CD4-positive, alpha-beta T cell (primary cell): ENCODE measurements around the gene LINC00237. TPM values are rescaled to one million over a fixed set of nuclear protein-coding genes. Genes with fewer than 3 reads are reported as not detected.

ENCODE experiments used
- ATAC-seq: fragments of 200-7000 bp; cut with Tn5 transposase; one replicate; pipeline ENCODE4 v1.10.0; 2022; ENCODE audit warnings: mild to moderate bottlenecking; ENCODE audit not compliant: poor library complexity
- CTCF ChIA-PET: fragments of 350-600 bp; sonication (Branson Sonifier 250); formaldehyde crosslinking; loops from one replicate; lab custom pipeline; 2021; ENCODE audit warnings: antibody characterized with exemption, inconsistent platforms; lab: Charles Lee
- POLR2A ChIA-PET: fragments of 350-600 bp; sonication (Branson Sonifier 250); formaldehyde crosslinking; loops from one replicate; lab custom pipeline; 2021; ENCODE audit warnings: antibody characterized with exemption, inconsistent platforms; lab: Charles Lee
- DNase-seq, 14 experiments: peaks; one replicate each; pipeline ENCODE4 v3.0.0-alpha.2; 2013 to 2020; ENCODE audit warnings: mixed read lengths in 2 of 14
- H3K27ac ChIP-seq, 2 donors: one replicate each; pipeline versions ENCODE4 v1.5.1 to v1.7.0; 2013; ENCODE audit warnings: low read length in 2 of 2, low read depth in 1 of 2, mild to moderate bottlenecking in 1 of 2
- H3K27me3 ChIP-seq, 2 experiments: 1 replicate in 1 of 2; 2 replicates in 1 of 2; pipeline versions ENCODE4 v1.6.1 to v1.7.0; 2013; ENCODE audit warnings: low read length in 2 of 2, control low read depth in 1 of 2, mild to moderate bottlenecking in 1 of 2, moderate library complexity in 1 of 2; ENCODE audit not compliant: insufficient read depth in 2 of 2, control insufficient read depth in 1 of 2
- H3K36me3 ChIP-seq: one replicate; pipeline ENCODE4 v1.6.1; 2013; ENCODE audit warnings: low read length, control low read depth; ENCODE audit not compliant: insufficient read depth
- H3K4me1 ChIP-seq: one replicate; pipeline ENCODE4 v1.6.1; 2013; ENCODE audit warnings: low read length, control low read depth; ENCODE audit not compliant: insufficient read depth
- H3K4me3 ChIP-seq: one replicate; pipeline ENCODE4 v1.5.1; 2013; ENCODE audit warnings: mild to moderate bottlenecking, low read length, moderate library complexity
- H3K9me3 ChIP-seq, 2 experiments: 1 replicate in 1 of 2; 2 replicates in 1 of 2; pipeline versions ENCODE4 v1.6.1 to v1.7.0; 2013; ENCODE audit warnings: low read length in 2 of 2, mild to moderate bottlenecking in 2 of 2, control low read depth in 1 of 2, moderate library complexity in 1 of 2; ENCODE audit not compliant: control insufficient read depth in 1 of 2, insufficient read depth in 1 of 2
- H3K27ac Mint-ChIP-seq: one replicate; pipeline ENCODE4 v1.8.0; 2020; ENCODE audit warnings: mixed read lengths
- H3K27me3 Mint-ChIP-seq: one replicate; pipeline ENCODE4 v1.8.0; 2021; ENCODE audit warnings: mixed read lengths
- H3K36me3 Mint-ChIP-seq: one replicate; pipeline ENCODE4 v1.8.0; 2021; ENCODE audit warnings: low read depth, mixed read lengths
- H3K4me1 Mint-ChIP-seq: one replicate; pipeline ENCODE4 v1.8.0; 2021; ENCODE audit warnings: low read depth, mixed read lengths
- H3K4me3 Mint-ChIP-seq: one replicate; pipeline ENCODE4 v1.8.0; 2020; ENCODE audit warnings: mild to moderate bottlenecking, mixed read lengths
- H3K9me3 Mint-ChIP-seq: one replicate; pipeline ENCODE4 v1.8.0; 2020; ENCODE audit warnings: mixed read lengths
- CTCF ChIP-seq: fragments of 200-600 bp; IDR thresholded peaks from one replicate; pipeline ENCODE4 v1.8.0; 2022; ENCODE audit warnings: antibody characterized with exemption, mild to moderate bottlenecking
- intact Hi-C, 2 experiments: fragments of 100-400 bp; cut with DNase I in 1 of 2; cut with micrococcal nuclease in 1 of 2; formaldehyde crosslinking; loops; one replicate each; pipeline versions ENCODE4 v1.15.1 to v1.9.0; 2023 to 2025; cut with DNase I, micrococcal nuclease
- total RNA-seq, 174 experiments: library from RNA in 2 of 174; stranded (reverse) in 2 of 174; gene quantifications; one replicate each; pipeline ENCODE4 v1.2.3 and lab custom pipeline; 2021 to 2026

LINC00237 gene
- total RNA-seq, 2 experiments from 2014 or later = not detected

GRCh38 chr20:21111416-21111815 lies 5.3 kb upstream of the LINC00237 start:
- H3K4me3 Mint-ChIP-seq = no peak overlapping the region

GRCh38 chr20:21110811-21111210 lies 4.7 kb upstream of the LINC00237 start:
- ChIA-PET CTCF (no interaction called here), POLR2A (interaction anchor here (0.6 kb wide), 1 partner anchor 575 kb away, joined by 4 read pairs; no protein-coding TSS in a partner anchor)
- Histone ChIP-seq H3K9me3 (peaks cover 0 to 8% of the 10 kb centered on the region in 2 experiments), H3K36me3 (no peaks in the 10 kb centered on the region), H3K4me1 (peaks cover 7% of the 10 kb centered on the region), H3K27ac (no peak overlapping the region), H3K4me3 (no peak overlapping the region), H3K27me3 (peaks cover 27 to 44% of the 10 kb centered on the region in 2 experiments)
- no peak for TF ChIP-seq CTCF
- H3K4me3 Mint-ChIP-seq = no peak overlapping the region
- no peak overlapping the region for H3K27ac Mint-ChIP-seq
- intact Hi-C loops = no loop called here
- H3K4me1 Mint-ChIP-seq = peaks cover 4% of the 10 kb centered on the region
- no peaks in the 10 kb centered on the region for H3K36me3 Mint-ChIP-seq
- H3K9me3 Mint-ChIP-seq = peaks cover 3% of the 10 kb centered on the region
- H3K27me3 Mint-ChIP-seq = peaks cover 87% of the 10 kb centered on the region
- DNase-seq = no peak
- ATAC-seq = no peak

More at GRCh38 chr20:21111416-21111815, 5.3 kb upstream of the LINC00237 start:
- Mint-ChIP-seq H3K36me3 (no peaks in the 10 kb centered on the region), H3K4me1 (peaks cover 4% of the 10 kb centered on the region), H3K9me3 (peaks cover 3% of the 10 kb centered on the region), H3K27me3 (peaks cover 87% of the 10 kb centered on the region), H3K27ac (no peak overlapping the region)
- ATAC-seq (no peak), DNase-seq (no peak)
- no peak for TF ChIP-seq CTCF
- ChIA-PET CTCF (no interaction called here), POLR2A (no interaction called here)
- Histone ChIP-seq H3K36me3 (no peaks in the 10 kb centered on the region), H3K4me1 (peaks cover 1% of the 10 kb centered on the region), H3K4me3 (no peak overlapping the region), H3K27me3 (peaks cover 20 to 42% of the 10 kb centered on the region in 2 experiments), H3K27ac (no peak overlapping the region), H3K9me3 (peaks cover 0 to 2% of the 10 kb centered on the region in 2 experiments)
- intact Hi-C loops = no loop called here

DNA sequence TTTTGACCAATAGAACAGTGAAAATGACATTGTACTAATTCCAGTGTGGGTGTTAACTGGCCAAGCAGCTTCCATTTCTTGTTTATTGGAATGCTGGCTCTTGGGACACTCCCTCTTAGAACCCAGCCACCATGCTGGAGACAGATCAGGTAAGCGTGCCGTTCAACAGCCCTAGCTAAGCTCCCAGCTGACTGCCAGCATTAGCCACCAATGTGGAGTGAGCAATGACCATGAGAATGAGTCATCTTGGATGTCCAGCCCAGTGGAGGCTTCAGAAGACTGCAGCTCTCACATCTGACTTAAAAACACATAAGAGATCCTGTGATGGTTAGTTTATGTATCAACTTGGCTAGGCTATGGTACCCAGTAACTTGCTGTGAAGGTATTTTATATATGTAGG lies 3.0 kb upstream of the LINC00237 start:
- ATAC-seq = no peak
- ChIA-PET POLR2A (no interaction called here), CTCF (no interaction called here)
- Histone ChIP-seq H3K9me3 (peaks cover 0 to 24% of the 10 kb centered on the region in 2 experiments), H3K27me3 (peaks cover 42 to 60% of the 10 kb centered on the region in 2 experiments), H3K27ac (no peak overlapping the region), H3K4me3 (no peak overlapping the region), H3K4me1 (peaks cover 18% of the 10 kb centered on the region), H3K36me3 (no peaks in the 10 kb centered on the region)
- no peaks in the 10 kb centered on the region for H3K36me3 Mint-ChIP-seq
- peaks cover 3% of the 10 kb centered on the region for H3K9me3 Mint-ChIP-seq
- no peak for DNase-seq
- H3K4me1 Mint-ChIP-seq = peaks cover 9% of the 10 kb centered on the region
- intact Hi-C loops = loop anchor here (5.0 to 10.0 kb wide), 3 partner anchors 286 to 398 kb away; partner anchors contain the start of gene NKX2-4 (in 2 of the 2)
- no peak for TF ChIP-seq CTCF
- H3K27ac Mint-ChIP-seq = no peak overlapping the region
- peaks cover 93% of the 10 kb centered on the region for H3K27me3 Mint-ChIP-seq
- no peak overlapping the region for H3K4me3 Mint-ChIP-seq
